ENCODE measurements around the gene CREB1.
A peak's percentile ranks its signal among the peaks of the same experiment; 100 is the strongest.
"Not testable (repeated sequence)": the region's sequence is repeated elsewhere in the genome, so short reads cannot be mapped to it uniquely, and the experiment has no call there.

The CREB1 gene

DNA sequence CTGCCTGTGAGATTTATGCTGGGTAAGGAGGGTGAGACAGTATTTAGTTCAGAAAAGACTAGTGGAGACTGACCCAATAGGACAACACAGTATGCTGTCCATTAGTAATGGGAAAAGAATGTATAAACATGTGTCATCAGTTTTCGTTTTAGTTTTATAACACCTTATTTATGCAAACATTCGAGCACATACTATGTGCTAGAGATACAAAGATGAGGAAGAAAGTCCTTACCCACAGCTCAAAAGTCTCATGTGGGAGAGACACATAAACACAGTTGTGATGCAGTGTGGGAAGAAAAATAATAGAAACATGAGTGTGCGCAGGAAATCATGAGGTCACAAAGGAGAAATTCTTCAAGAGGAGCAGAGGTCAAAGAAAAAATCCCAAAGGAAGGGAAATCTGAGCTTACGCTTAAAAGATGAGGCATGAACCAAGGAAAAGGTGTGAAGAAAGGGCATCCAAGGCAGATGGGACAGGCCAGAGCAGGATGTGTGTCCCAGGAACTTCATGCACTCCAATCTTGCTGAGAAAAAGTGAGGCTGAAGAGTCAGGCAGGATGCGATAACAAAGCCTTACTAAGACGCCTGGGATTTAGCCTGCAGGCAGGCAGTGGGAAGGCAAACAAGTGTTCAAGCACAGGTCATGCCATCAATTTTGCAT lies 87.4 kb downstream of the CREB1 start:
- no peak for DNase-seq (ENCODE audit: low read depth)

DNA sequence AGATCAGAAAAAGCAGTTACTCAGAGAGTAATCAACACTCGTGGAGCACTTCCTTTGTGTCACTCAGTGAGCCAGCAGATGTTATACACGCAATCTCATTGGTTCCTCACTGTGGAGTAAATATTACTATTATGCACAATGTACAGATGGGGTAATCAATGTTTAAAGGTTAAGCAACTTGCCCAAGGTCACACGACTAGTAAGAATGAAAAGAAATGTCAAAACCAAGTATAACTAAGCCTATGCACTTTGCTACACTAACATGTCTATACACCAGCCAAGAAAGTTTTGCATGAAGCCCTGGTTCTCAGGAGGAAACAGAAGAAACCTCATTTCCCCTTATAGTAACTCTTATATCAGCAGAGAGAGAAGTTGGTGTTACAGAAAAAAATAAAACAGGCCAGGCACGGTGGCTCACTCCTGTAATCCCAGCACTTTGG lies 90.0 kb downstream of the CREB1 start:
- no peak for DNase-seq (ENCODE audit: low read depth)

DNA sequence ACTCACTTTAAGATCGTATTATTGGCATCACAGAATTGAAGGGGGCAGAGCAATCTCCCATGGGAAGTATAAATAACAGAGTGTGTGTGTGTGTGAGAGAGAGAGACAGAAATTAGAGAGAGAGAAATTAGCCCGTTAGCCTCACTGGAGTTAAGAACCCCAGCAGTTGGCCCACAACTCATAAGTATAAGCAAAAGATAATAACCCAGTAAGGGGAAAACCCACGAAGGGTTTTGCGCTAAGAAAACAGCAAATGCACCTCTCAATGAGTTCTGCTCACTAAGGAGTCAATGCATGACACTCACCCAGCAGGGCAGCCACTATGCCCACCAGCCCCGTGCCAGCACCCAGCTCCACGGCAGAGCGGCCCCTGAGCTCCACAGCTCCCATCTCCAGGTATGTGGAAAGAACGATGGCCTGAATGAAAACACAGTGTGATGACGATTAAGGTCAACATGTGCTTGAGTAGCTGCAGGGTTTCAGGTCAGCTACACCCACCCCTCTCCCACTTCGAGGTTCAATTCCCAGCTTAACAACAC lies 91.8 kb downstream of the CREB1 start:
- no peak for DNase-seq (ENCODE audit: low read depth)

DNA sequence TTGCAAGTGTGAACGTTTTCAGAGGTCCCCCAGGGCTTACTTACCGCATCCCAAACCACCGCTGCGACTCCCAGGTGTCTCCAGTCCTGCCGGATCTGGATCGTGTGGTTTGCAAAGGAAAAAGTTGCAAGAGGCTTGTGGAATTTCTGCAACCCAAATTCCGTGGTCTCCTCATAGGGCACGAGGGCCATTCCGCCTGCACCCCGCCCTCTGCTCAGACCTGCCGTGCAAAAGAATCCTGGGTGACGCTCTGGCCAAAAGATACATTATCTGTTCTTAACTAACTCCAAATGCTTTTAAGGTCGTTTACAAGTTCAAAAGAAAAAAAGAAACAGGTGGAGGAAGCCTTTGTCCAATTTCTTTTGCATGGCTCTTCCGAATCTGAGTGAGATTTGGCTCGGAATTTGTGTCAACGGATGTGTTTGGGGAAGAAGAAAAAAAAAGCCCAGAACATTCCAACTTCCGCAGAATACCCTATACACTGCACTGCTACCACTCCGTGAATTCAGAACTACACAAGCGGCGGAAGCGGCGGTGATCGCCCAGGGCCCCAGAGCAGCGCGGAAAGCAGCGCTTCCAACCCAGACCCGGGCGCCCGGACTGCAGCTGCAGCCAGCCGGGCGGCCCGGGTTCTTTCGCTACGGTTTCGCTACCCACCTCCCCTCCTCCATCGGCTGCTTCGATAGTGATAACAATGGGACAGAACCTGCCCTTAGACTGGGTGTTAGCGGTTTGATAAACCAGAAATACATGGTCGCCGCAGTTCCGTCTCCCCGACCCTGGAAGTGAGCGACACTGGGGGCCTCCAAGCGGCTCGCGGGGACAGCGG lies 94.6 kb downstream of the CREB1 start:
- peak; percentile 57 for DNase-seq (ENCODE audit: low read depth)

DNA sequence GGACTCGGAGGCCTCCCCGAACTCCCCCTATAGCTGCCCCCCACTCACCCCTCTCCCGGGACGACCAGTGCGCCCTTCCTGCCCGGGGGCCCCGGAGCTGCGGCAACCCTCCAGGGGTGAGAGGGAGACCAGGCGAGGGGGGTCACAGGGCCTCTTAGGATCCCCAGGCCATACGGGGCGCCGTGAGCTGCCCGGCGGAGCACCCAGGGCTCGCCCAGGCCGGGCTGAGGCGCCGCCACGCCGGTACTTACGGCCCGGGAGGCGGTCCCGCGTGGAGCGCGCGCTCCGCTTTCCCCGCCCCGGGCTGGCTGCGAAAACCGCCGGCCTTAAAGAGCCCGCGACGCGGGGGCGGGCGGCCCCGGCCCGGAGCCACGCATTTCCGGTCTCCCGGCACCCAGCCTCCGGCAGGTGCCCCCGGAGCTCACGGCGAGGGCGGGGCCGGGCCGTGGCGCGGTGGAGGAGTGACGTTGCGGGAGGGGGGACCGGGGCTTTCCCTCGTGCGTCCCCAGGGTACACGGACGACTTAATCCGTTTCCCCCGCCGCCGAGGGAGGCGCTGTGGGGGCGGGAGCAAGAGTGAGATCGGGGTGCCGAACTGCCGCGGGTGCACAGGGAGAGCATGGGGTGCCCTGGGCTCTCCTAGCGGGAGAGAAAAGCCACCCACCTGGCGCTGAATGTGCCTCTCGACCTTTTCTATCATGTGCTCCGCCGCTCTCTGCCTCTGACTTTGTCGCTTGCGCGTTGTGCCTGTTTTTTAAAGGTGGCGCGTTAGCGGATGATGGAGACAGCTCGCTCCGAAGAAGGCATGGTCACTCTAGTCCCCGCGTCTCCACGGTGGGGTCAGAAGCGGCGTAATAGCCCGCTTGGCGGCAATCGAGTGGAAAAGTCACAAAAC lies 95.5 kb downstream of the CREB1 start, which contains the start of gene METTL21A:
METTL21A (minus strand) TSS at position 381 of the 894 bp plus-strand sequence. CDS start 1,019 bp downstream, outside the sequence.
- DNase-seq (ENCODE audit: low read depth): peak; percentile 94

DNA sequence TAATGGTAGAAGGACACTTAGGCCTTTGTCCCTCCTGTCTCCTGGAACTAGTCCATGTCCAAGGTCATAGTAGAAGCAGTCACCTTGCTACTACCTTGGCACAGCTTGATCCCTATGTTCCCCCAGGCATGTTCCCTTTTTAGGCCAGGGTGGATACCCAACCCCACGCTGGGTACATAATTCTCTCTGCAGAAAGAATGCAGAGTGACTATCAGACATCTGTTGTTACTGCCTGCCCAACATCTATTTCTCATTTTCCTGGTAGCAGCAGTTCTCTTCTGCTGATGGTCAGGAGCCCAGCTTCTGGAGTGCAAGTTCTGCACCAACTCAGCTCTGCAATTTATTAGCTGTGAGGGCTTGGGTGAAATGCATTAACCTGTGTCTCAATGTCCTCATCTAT lies 99.8 kb downstream of the CREB1 start:
- DNase-seq (ENCODE audit: low read depth): no peak

DNA sequence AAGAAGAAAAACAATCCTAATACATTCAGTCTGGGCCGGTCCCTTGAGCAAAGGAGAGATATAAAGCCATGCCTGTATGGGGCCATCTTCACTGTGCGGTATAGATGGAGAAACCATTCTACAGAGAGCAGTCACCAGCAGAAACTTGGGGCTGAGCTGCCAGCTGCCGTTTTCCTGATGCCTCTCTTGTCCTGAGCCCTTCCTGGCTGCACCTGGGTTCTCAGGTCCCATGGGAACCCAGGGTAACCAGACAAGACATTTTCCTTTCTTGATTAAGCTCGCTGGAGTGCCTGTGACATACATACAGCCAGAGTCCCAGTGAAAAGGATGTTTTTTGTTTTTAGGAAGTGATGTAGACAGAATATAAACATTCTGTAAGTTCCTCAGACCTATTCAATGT lies 100.7 kb downstream of the CREB1 start:
- no peak for DNase-seq (ENCODE audit: low read depth)

DNA sequence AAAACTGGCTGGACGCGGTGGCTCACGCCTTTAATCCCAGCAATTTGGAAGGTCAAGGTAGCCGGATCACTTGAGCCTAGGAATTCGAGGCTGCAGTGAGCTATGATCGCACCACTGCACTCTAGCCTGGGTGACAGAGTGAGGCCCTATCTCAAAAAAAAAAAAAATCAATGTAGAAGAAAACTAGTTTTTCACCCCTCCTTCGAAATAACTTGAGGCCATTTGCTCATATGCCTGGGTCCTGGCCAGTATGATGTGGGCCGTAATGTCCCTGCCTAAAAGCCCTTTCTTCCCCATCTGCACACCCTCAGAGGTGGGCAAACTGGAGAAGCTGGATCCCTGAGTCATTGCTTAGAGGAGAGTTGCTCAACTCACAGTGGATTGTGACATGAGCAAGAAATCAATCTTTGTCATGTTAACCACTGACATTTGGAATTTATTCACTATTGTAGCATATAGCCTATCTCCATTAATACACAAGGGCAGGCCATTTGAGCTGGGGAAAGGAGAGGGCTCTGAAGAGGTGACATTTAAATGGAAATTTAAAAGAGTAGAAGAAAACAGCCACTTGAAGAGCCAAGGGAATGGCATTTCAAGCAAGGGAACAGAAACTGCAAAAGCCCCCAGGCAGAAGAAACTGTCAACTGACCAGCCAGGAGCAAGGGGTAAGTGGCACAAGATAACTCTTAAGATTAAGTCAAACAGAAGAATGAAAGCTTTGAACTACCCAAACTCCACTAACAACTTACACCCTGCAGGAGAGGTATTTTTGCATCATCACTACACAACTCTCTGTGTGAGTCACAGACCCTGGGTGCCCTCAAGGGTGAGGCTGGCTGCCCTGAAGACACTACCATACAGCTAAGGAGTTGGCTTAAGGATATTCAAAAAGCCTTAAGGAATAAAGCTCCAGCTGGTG lies 103.1 kb downstream of the CREB1 start:
- DNase-seq (ENCODE audit: low read depth): no peak

DNA sequence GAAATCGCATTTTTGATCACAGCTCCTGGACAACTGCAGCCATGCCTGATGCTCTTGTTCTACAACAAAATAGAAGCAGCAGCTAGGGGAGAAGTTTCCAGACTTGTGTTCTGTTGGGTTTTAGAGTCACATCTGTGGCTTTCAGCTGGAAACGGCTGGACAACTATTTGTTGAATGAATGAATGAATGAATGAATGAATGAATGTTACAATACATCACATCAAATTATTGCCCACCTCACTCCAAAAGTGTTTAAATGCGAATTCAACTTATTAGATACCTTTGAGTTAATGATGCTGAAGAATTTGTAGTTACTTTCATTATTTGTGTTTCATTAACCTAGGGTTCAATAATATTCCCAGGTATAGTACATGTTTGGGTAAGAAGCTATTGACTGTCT lies 103.9 kb downstream of the CREB1 start:
- DNase-seq (ENCODE audit: low read depth): no peak

DNA sequence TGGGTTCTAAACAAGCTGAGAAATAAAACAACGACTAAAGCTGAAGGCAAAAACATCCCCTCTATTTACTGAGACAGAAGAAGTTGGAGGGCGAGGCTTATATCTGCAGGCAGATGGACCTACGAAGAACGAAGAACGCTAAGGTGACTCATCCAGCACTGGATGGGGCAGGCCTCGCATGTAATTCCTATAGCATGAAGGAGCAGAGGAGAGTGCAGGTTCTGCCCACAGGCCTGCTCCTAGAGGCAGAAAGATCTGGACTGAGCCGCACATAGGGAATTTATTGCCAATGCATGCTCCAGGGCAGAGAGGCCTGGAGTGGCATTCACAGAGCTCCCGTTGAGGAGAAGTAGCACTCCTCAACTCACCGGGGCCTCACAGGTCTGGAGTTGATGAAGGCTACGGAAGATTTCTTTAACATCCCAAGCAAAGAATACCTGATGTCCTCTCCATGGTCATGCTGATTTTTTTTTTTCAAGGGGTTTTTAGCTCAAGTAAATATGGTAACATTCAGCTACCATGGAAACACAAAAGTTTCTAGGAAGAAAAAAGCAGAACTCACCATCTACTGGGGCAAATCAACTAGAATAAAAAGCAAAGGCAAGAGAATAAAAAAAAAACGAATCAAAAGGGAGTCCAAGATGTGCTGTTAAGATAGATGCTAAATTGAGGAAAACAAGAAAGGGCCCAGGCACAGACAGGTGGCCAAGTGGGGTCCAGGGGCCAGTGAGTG lies 105.9 kb downstream of the CREB1 start:
- no peak for DNase-seq (ENCODE audit: low read depth)

DNA sequence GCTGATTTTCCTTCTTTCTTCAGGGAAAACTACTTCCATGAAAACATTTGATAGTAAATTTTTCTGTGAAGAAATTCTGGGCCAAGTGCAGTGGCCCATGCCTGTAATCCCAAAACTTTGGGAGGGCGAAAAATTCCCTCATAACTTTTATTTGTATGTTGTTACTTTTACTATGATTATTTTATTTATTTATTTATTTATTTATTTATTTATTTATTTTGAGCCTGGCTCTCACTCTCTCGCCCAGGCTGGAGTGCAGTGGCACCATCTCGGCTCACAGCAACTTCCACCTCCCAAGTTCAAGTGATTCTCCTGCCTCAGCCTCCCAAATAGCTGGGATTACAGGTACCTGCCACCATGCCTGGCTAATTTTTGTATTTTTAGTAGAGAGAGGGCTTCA lies 109.5 kb downstream of the CREB1 start:
- not testable (repeated sequence) for DNase-seq (ENCODE audit: low read depth)

DNA sequence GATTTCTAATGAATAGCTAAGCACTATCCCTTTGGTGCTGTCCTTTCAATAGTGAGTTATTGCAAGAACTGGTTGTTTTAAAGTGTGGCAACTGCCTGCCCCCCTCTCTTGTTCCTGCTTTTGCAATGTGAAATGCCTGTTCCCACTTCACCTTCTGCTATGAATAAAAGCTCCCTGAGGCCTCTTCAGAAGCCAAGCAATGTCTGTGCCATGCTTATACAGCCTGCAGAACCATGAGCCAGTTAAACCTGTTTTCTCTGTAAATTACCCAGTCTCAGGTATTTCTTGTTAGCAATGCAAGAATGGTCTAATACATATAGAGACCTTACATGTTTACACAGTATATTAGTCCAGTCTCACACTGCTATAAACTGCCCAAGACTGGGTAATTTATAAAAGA lies 110.4 kb downstream of the CREB1 start:
- no peak for DNase-seq (ENCODE audit: low read depth)

DNA sequence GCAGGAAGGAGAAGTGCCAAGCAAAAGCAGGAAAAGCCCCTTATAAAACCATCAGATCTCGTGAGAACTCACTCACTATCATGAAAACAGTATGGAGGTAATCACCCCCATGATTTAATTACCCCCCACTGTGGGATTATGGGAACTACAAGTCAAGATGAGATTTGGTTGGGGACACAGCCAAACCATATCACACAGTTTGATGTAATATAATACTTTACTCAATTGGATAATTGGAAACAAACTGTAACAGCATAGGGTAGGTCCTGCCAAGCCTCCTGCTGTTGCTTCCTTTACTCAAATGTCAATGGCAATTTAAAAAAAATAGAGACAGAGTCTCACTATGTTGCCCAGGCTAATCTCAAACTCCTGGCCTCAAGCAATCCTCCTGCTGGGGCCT lies 110.9 kb downstream of the CREB1 start:
- no peak for DNase-seq (ENCODE audit: low read depth)

DNA sequence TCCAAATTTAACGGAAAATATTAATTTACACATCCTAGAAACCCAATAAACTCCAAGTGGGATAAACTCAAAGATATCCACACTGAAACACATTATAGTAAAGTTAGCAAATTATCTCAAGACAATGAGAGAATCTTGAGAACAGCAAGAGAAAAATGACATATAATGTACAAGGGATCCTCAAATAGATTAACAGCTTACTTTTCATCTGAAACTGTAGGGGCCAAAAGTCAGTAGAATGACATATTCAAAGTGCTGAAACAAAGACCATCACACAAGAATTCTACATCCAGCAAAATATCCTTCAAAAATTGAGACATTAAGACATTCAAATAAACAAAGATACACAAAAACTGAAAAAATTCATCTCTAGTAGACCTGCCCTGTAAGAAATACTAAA lies 114.1 kb downstream of the CREB1 start:
- DNase-seq (ENCODE audit: low read depth): no peak

DNA sequence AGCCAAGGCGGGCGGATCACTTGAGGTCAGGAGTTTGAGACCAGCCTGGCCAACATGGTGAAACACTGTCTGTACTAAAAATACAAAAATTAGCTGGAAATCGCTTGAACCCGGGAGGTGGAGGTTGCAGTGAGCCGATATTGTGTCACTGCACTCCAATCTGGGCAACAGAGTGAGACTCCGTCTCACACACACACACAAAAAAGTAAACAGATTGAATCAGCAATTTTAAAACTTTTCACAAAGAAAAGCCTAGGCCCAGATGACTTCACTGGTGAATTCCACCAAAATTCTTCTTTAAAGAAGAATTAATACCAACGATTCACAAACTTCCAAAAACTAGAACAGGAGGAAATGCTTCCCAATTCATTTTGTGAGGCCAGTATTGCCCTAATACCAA lies 116.8 kb downstream of the CREB1 start:
- not testable (repeated sequence) for DNase-seq (ENCODE audit: low read depth)

All from activated T-cell treated with anti-CD3 and anti-CD28 coated beads for 24 hours (primary cell).